ENCODE data around the gene KCNJ11. TPM values are rescaled to one million over a fixed set of nuclear protein-coding genes. Genes with fewer than 3 reads are reported as not detected.

Gene KCNJ11
- total RNA-seq, 4 donors from 2014 or later, result 1.7 to 6.0 (median 3.2) TPM; not detected in 1

- H3K36me3 ChIP-seq, result no peaks in the 10 kb centered on the region
- H3K4me1 ChIP-seq, result no peaks in the 10 kb centered on the region
- TF ChIP-seq POLR2A (IDR thresholded peaks at IDR 0.05), result no peak
- no peak for TF ChIP-seq CTCF (IDR thresholded peaks at IDR 0.05)
- H3K27me3 ChIP-seq, result no peaks in the 10 kb centered on the region
- no peak overlapping the region for H3K4me3 ChIP-seq
- peak in 1 of 3 donors; percentile 60 for DNase-seq
- no peak overlapping the region for H3K27ac ChIP-seq
- H3K9me3 ChIP-seq, result no peaks in the 10 kb centered on the region
Measured at GRCh38 chr11:17413414-17414316, 25.2 kb upstream of the KCNJ11 start.

DNA sequence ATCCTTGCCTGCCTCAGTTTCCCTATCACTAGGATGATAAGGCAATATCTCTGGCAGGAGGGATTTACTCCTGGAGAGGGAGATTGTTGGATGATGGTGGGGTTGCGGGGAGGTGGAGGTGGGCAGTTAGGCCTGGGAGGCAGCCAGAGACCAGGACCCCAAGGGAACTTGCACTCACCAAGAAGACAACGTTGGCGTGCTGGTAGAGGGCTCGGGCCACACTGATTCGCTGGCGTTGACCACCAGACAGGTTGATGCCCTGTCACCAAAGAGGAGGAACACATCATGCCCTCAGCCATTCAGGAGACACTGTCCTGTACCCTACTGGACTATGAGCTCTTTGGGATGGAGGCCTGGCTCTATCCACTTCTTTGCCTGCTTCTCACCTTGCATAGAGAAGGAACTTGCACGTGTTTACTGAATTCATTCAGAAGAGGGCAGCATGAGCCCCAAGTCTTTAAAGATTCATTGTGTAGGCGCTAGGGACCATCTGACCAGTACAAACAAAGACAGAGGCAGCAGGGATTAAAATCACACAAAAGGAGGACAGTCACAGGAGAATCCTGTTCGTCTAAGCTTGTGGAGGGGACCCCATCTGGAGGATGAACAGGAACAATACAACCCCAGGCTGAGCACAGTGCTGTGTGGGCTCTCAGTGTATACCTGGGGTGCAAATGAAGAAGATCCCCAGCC, 24.2 kb upstream of the KCNJ11 start:
- Histone ChIP-seq H3K36me3 (no peaks in the 10 kb centered on the region), H3K4me1 (no peaks in the 10 kb centered on the region), H3K27ac (no peak overlapping the region), H3K4me3 (no peak overlapping the region), H3K27me3 (no peaks in the 10 kb centered on the region), H3K9me3 (no peaks in the 10 kb centered on the region)
- DNase-seq, result peak in 1 of 3 donors; percentile 39
- TF ChIP-seq CTCF (IDR thresholded peaks at IDR 0.05) (no peak), POLR2A (IDR thresholded peaks at IDR 0.05) (no peak)

- no peak for TF ChIP-seq POLR2A (IDR thresholded peaks at IDR 0.05)
- no peak for TF ChIP-seq CTCF (IDR thresholded peaks at IDR 0.05)
- Histone ChIP-seq H3K4me1 (no peaks in the 10 kb centered on the region), H3K9me3 (no peaks in the 10 kb centered on the region), H3K27ac (no peak overlapping the region), H3K27me3 (no peaks in the 10 kb centered on the region), H3K4me3 (no peak overlapping the region), H3K36me3 (no peaks in the 10 kb centered on the region)
- DNase-seq, result no peak
Measured at GRCh38 chr11:17411418-17411817, 23.0 kb upstream of the KCNJ11 start.

- Histone ChIP-seq H3K27ac (no peak overlapping the region), H3K36me3 (no peaks in the 10 kb centered on the region), H3K9me3 (no peaks in the 10 kb centered on the region), H3K27me3 (no peaks in the 10 kb centered on the region), H3K4me3 (no peak overlapping the region), H3K4me1 (no peaks in the 10 kb centered on the region)
- peak in 1 of 3 donors; percentile 53 for DNase-seq
- TF ChIP-seq CTCF (IDR thresholded peaks at IDR 0.05) (no peak), POLR2A (IDR thresholded peaks at IDR 0.05) (no peak)
Measured at GRCh38 chr11:17410606-17411379, 22.3 kb upstream of the KCNJ11 start.

DNA sequence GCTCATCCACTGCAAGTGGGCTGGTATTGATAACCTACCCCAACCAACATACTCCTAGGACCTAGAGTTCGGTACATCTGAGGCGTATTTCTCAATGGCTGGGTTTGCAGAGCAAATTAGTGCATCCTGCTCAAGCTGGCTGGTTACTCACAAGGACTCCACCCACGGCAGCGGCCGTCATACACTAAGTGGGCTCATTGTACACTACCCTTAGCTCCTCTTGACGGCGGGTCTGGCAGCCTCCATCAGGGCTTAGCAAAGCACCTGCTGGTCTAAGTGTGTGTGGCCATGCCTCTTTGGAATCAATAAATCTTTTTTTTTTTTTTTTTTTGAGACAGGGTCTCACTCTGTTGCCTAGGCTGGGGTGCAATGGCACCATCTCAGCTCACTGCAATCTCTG, 20.2 kb upstream of the KCNJ11 start:
- no peaks in the 10 kb centered on the region for H3K4me1 ChIP-seq
- H3K27ac ChIP-seq, result no peak overlapping the region
- DNase-seq, result peak in 1 of 3 donors; percentile 39
- no peak overlapping the region for H3K4me3 ChIP-seq
- no peaks in the 10 kb centered on the region for H3K9me3 ChIP-seq
- no peak for TF ChIP-seq CTCF (IDR thresholded peaks at IDR 0.05)
- no peak for TF ChIP-seq POLR2A (IDR thresholded peaks at IDR 0.05)
- H3K36me3 ChIP-seq, result no peaks in the 10 kb centered on the region
- no peaks in the 10 kb centered on the region for H3K27me3 ChIP-seq

All from Peyer's patch (tissue), 4 donors.